B cell (primary cell): Measurements from ENCODE around the gene GANC. TPM values are rescaled to one million over a fixed set of nuclear protein-coding genes. Genes with fewer than 3 reads are reported as not detected.

Source experiments
- ATAC-seq: fragments of 200-7000 bp; cut with Tn5 transposase; one replicate; pipeline ENCODE4 v1.10.0; 2021; ENCODE audit warnings: low read depth, mild to moderate bottlenecking, moderate number of reproducible peaks, moderate library complexity
- CTCF ChIA-PET: fragments of 350-600 bp; sonication (Branson Sonifier 250); formaldehyde crosslinking; loops from one replicate; lab custom pipeline; 2021; ENCODE audit warnings: antibody characterized with exemption, inconsistent platforms; lab: Charles Lee
- POLR2A ChIA-PET: fragments of 350-600 bp; sonication (Branson Sonifier 250); formaldehyde crosslinking; loops from one replicate; lab custom pipeline; 2021; ENCODE audit warnings: antibody characterized with exemption; lab: Charles Lee
- DNase-seq: peaks from one replicate; pipeline ENCODE4 v3.0.0; 2013
- H2AFZ ChIP-seq: 2 replicates; pipeline ENCODE4 v1.6.1; 2012; ENCODE audit warnings: mild to moderate bottlenecking, low read depth, low read length; ENCODE audit not compliant: insufficient read depth, poor library complexity, severe bottlenecking
- H3K27ac ChIP-seq, 2 donors: 1 replicate in 1 of 2; 2 replicates in 1 of 2; pipeline ENCODE4 v1.5.1; 2012 to 2013; ENCODE audit warnings: low read length in 2 of 2, mild to moderate bottlenecking in 2 of 2, moderate library complexity in 1 of 2
- H3K27me3 ChIP-seq, 4 experiments: fragments of 200-600 bp in 1 of 4; sonication (generic) in 1 of 4; replicated peaks in 1 of 4; 1 replicate in 2 of 4; 2 replicates in 2 of 4; pipeline versions ENCODE4 v1.6.1 to v1.7.0; 2013 to 2016; ENCODE audit warnings: low read length in 3 of 4, mild to moderate bottlenecking in 2 of 4, mixed read lengths in 1 of 4, moderate library complexity in 1 of 4; ENCODE audit not compliant: insufficient read depth in 4 of 4, control insufficient read depth in 3 of 4; ENCODE audit errors: control extremely low read depth in 1 of 4
- H3K36me3 ChIP-seq, 2 experiments: replicated peaks in 1 of 2; 1 replicate in 1 of 2; 2 replicates in 1 of 2; pipeline versions ENCODE4 v1.6.1 to v1.7.1; 2013; ENCODE audit warnings: low read length in 1 of 2; ENCODE audit not compliant: insufficient read depth in 2 of 2, control insufficient read depth in 1 of 2; ENCODE audit errors: control extremely low read depth in 1 of 2, extremely low read depth in 1 of 2
- H3K4me1 ChIP-seq, 2 donors: fragments of 200-600 bp in 1 of 2; sonication (generic) in 1 of 2; 1 replicate in 1 of 2; 2 replicates in 1 of 2; pipeline versions ENCODE4 v1.5.1 to v1.6.1; 2013 to 2017; ENCODE audit warnings: low read length in 2 of 2; ENCODE audit not compliant: control insufficient read depth in 2 of 2, insufficient read depth in 2 of 2
- H3K4me2 ChIP-seq: replicated peaks from 2 replicates; pipeline ENCODE3; 2012; ENCODE audit warnings: mild to moderate bottlenecking, low read depth, low read length; ENCODE audit not compliant: poor library complexity, severe bottlenecking
- H3K4me3 ChIP-seq, 5 experiments: fragments of 200-600 bp in 1 of 5; sonication (generic) in 1 of 5; 1 replicate in 3 of 5; 2 replicates in 2 of 5; pipeline versions ENCODE4 v1.5.1 to v1.7.0; 2011 to 2016; ENCODE audit warnings: low read length in 4 of 5, mild to moderate bottlenecking in 4 of 5, low read depth in 2 of 5, control low read depth in 1 of 5, moderate library complexity in 1 of 5; ENCODE audit not compliant: insufficient read depth in 1 of 5; ENCODE audit errors: control extremely low read depth in 1 of 5, extremely low read depth in 1 of 5
- H3K79me2 ChIP-seq: fragments of 200-600 bp; sonication (generic); one replicate; pipeline ENCODE4 v1.6.0; 2016; ENCODE audit warnings: low read length; ENCODE audit not compliant: control insufficient read depth, insufficient read depth
- H3K9ac ChIP-seq: fragments of 200-600 bp; sonication (generic); 2 replicates; pipeline ENCODE4 v1.6.1; 2017; ENCODE audit warnings: mild to moderate bottlenecking, low read length, moderate library complexity
- H3K9me3 ChIP-seq, 3 donors: one replicate each; pipeline versions ENCODE4 v1.6.1 to v1.7.1; 2013; ENCODE audit warnings: low read length in 2 of 3; ENCODE audit not compliant: control insufficient read depth in 2 of 3, insufficient read depth in 1 of 3; ENCODE audit errors: control extremely low read depth in 1 of 3
- H4K20me1 ChIP-seq: 2 replicates; pipeline ENCODE4 v1.6.0; 2012; ENCODE audit warnings: mild to moderate bottlenecking, low read length; ENCODE audit not compliant: insufficient read depth, control insufficient read depth, poor library complexity, severe bottlenecking
- H3K27ac Mint-ChIP-seq: one replicate; pipeline ENCODE4 v1.8.0; 2021; ENCODE audit warnings: mixed read lengths
- H3K27me3 Mint-ChIP-seq: one replicate; pipeline ENCODE4 v1.8.0; 2021; ENCODE audit warnings: mixed read lengths
- H3K4me1 Mint-ChIP-seq: one replicate; pipeline ENCODE4 v1.8.0; 2021; ENCODE audit warnings: mixed read lengths
- H3K4me3 Mint-ChIP-seq: one replicate; pipeline ENCODE4 v1.8.0; 2021; ENCODE audit warnings: mixed read lengths
- H3K9me3 Mint-ChIP-seq: one replicate; pipeline ENCODE4 v1.8.0; 2022; ENCODE audit warnings: mixed read lengths; ENCODE audit not compliant: insufficient read depth
- EZH2 ChIP-seq: IDR thresholded peaks from 2 replicates; pipeline ENCODE4 v1.6.1; 2012; ENCODE audit warnings: borderline replicate concordance, low read depth, mild to moderate bottlenecking, moderate library complexity, low read length; ENCODE audit not compliant: insufficient read depth, poor library complexity, severe bottlenecking
- WGBS: methylation state at CpG from one replicate; pipeline ENCODE4 v1.1.5; 2013; ENCODE audit warnings: missing lambda C conversion rate; ENCODE audit not compliant: insufficient coverage; 5-methylcytosine and 5-hydroxymethylcytosine counted together
- intact Hi-C: fragments of 100-400 bp; cut with micrococcal nuclease; formaldehyde crosslinking; loops from one replicate; pipeline ENCODE4 v1.10.0; 2022
- polyA plus RNA-seq: library from polyadenylated mRNA; depleted of rRNA; stranded (reverse); fragments of >200 nt; gene quantifications from 2 replicates; pipeline ENCODE4 v1.2.3, GENCODE V29; 2012
- total RNA-seq, 2 donors: library from RNA; stranded (reverse); fragments of 120-200 nt in 1 of 2; gene quantifications; 1 replicate in 1 of 2; 2 replicates in 1 of 2; pipeline versions ENCODE4 v1.2.3 to v1.2.4, GENCODE V29; 2013 to 2022
- TF ChIP-seq, protein P1 (sequence below): fragments of 200-600 bp; IDR thresholded peaks from one replicate; pipeline ENCODE4 v1.8.0; 2022; ENCODE audit warnings: antibody characterized with exemption, mild to moderate bottlenecking

Gene GANC
- total and polyA plus RNA-seq, 2 donors (not counting 1 experiment from before 2014, with no cell fraction given), result 43.5 to 122 TPM

DNA sequence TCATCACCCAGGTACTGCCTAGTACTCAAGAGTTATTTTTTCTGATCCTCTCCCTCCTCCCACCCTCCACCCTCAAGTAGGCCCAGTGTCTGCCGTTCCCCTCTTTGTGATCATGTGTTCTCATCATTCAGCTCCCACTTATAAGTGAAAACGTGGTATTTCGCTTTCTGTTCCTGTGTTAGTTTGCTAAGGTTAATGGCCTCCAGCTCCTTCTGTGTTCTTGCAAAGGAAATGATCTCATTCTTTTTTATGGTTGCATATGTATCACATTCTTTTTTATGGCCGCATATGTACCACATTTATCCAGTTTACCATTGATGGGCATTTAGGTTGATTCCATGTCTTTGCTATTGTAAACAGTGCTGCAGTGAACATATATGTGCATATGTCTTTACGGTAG is 8.2 kb upstream of the GANC start:
- peaks cover 6% of the 10 kb centered on the region for H4K20me1 ChIP-seq
- H3K9ac ChIP-seq, result no peak overlapping the region
- no peak overlapping the region for H3K4me2 ChIP-seq
- whole genome bisulfite sequencing, result 100% methylated on average over 1 of the region's 5 CpGs
- Mint-ChIP-seq H3K4me1 (peaks cover 4% of the 10 kb centered on the region), H3K9me3 (no peaks in the 10 kb centered on the region), H3K27ac (no peak overlapping the region), H3K27me3 (no peaks in the 10 kb centered on the region), H3K4me3 (no peak overlapping the region)
- intact Hi-C loops, result no loop called here
- TF ChIP-seq, protein P1, sequence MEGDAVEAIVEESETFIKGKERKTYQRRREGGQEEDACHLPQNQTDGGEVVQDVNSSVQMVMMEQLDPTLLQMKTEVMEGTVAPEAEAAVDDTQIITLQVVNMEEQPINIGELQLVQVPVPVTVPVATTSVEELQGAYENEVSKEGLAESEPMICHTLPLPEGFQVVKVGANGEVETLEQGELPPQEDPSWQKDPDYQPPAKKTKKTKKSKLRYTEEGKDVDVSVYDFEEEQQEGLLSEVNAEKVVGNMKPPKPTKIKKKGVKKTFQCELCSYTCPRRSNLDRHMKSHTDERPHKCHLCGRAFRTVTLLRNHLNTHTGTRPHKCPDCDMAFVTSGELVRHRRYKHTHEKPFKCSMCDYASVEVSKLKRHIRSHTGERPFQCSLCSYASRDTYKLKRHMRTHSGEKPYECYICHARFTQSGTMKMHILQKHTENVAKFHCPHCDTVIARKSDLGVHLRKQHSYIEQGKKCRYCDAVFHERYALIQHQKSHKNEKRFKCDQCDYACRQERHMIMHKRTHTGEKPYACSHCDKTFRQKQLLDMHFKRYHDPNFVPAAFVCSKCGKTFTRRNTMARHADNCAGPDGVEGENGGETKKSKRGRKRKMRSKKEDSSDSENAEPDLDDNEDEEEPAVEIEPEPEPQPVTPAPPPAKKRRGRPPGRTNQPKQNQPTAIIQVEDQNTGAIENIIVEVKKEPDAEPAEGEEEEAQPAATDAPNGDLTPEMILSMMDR, result no peak
- no peak for TF ChIP-seq EZH2
- H3K4me1 ChIP-seq, result no peaks in the 10 kb centered on the region
- ChIA-PET POLR2A (interaction anchor here (0.7 kb wide), 1 partner anchor 226 kb away, joined by 3 read pairs; the partner anchor contains the start of gene ZNF106), CTCF (no interaction called here)
- H3K9me3 ChIP-seq, result no peaks in the 10 kb centered on the region
- H2AFZ ChIP-seq, result no peak overlapping the region
- H3K27me3 ChIP-seq, result no peaks in the 10 kb centered on the region
- peaks cover 32% of the 10 kb centered on the region for H3K79me2 ChIP-seq
- DNase-seq (no peak), ATAC-seq (no peak)
- no peak overlapping the region for H3K4me3 ChIP-seq
- no peak overlapping the region for H3K27ac ChIP-seq
- peaks cover 22 to 79% of the 10 kb centered on the region in 2 experiments for H3K36me3 ChIP-seq

DNA sequence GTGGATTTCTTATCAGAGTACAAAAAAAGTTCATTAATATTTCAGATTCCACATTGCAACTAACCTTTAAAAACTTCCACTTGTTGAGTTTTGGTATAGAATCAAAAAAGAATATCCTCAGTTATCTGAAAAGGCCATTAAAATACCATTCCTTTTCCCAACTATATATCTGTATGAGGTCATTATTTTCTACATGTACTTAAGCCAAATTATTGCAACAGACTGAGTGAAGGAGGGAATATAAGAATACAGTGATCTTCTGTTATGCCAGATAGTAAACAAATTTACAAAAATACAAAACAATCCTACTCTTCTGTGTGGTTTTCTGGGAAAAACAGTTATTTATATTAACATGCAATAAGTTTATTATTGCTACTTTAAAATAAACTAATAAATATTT is 5.7 kb upstream of the GANC start:
- H3K4me2 ChIP-seq, result no peak overlapping the region
- H3K9me3 Mint-ChIP-seq, result no peaks in the 10 kb centered on the region
- DNase-seq (no peak), ATAC-seq (no peak)
- TF ChIP-seq, protein P1, result no peak
- no peak for TF ChIP-seq EZH2
- no peak overlapping the region for H3K27ac Mint-ChIP-seq
- H3K79me2 ChIP-seq, result peaks cover 55% of the 10 kb centered on the region
- no peaks in the 10 kb centered on the region for H3K27me3 ChIP-seq
- peaks cover 21% of the 10 kb centered on the region for H3K4me1 Mint-ChIP-seq
- no peak overlapping the region for H3K4me3 ChIP-seq
- H2AFZ ChIP-seq, result no peak overlapping the region
- peaks cover under 1 to 4% of the 10 kb centered on the region in 2 donors for H3K4me1 ChIP-seq
- no peaks in the 10 kb centered on the region for H3K9me3 ChIP-seq
- H3K9ac ChIP-seq, result no peak overlapping the region
- peaks cover 10% of the 10 kb centered on the region for H4K20me1 ChIP-seq
- H3K27me3 Mint-ChIP-seq, result no peaks in the 10 kb centered on the region
- no peak overlapping the region for H3K27ac ChIP-seq
- H3K4me3 Mint-ChIP-seq, result no peak overlapping the region
- H3K36me3 ChIP-seq, result peaks cover 12 to 66% of the 10 kb centered on the region in 2 experiments
- intact Hi-C loops, result no loop called here
- POLR2A ChIA-PET, result no interaction called here
- CTCF ChIA-PET, result no interaction called here
